GM12872 (cell line): Measurements from ENCODE around the gene PPM1F.

ENCODE experiments used
- TF ChIP-seq, protein P1 (sequence below): IDR thresholded peaks from 3 replicates; pipeline ENCODE4 v1.5.1; 2011; ENCODE audit warnings: low read depth, mild to moderate bottlenecking, low read length, moderate library complexity; ENCODE audit not compliant: insufficient read depth

Gene PPM1F, protein sequence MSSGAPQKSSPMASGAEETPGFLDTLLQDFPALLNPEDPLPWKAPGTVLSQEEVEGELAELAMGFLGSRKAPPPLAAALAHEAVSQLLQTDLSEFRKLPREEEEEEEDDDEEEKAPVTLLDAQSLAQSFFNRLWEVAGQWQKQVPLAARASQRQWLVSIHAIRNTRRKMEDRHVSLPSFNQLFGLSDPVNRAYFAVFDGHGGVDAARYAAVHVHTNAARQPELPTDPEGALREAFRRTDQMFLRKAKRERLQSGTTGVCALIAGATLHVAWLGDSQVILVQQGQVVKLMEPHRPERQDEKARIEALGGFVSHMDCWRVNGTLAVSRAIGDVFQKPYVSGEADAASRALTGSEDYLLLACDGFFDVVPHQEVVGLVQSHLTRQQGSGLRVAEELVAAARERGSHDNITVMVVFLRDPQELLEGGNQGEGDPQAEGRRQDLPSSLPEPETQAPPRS

DNA sequence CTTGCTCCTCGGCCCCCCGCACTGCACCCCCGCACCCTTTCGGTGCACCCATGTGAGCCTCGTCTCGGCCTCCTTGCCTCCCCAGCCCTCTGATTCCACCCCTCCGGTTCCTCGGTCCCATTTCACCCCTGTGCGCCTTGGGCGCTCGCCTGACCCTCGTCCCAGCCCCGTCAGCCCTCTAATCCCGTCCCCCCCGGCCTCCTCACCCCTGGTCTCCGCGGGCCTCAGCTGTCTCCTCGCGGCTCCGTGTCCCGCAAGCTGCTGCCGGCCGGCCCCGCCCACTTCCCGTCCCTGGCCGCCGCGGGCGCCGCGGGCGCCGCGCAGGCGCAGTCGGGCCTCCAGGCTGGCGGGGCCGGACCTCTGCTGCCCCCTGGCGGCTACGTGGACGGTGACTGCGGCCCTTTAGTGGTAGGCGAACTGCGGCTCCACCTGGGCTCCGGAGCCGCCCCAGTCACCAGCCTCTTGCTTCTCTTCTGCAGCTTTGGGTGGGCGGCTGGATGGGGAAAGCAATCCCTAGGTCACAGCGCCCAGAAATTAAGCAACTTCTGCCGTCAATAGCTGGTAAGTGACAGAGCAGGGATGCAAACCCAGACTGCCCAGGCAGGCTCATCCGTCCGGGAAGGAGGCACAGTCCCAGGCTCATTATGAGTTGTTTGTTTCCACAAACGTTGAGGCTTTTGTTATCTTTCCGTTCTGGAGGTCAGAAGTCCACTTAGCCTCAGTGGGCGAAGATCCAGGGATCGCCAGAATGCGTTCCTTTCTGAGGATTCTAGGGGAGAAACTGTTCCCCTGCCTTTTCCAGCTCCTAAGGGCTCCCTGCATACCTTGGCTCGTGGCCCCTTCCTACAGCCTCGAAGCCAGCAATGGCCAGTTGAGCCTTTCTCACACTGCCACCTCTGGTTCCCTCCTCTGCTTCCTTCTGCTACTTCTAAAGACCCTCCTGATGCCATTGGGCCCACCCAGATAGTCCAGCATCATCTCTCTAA lies at the start of gene PPM1F:
Gene PPM1F (minus strand): TSS at position 263 of the 986 bp plus-strand sequence. CDS start 6,800 bp downstream, outside the sequence.
- TF ChIP-seq, protein P1, sequence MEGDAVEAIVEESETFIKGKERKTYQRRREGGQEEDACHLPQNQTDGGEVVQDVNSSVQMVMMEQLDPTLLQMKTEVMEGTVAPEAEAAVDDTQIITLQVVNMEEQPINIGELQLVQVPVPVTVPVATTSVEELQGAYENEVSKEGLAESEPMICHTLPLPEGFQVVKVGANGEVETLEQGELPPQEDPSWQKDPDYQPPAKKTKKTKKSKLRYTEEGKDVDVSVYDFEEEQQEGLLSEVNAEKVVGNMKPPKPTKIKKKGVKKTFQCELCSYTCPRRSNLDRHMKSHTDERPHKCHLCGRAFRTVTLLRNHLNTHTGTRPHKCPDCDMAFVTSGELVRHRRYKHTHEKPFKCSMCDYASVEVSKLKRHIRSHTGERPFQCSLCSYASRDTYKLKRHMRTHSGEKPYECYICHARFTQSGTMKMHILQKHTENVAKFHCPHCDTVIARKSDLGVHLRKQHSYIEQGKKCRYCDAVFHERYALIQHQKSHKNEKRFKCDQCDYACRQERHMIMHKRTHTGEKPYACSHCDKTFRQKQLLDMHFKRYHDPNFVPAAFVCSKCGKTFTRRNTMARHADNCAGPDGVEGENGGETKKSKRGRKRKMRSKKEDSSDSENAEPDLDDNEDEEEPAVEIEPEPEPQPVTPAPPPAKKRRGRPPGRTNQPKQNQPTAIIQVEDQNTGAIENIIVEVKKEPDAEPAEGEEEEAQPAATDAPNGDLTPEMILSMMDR: peak; percentile 81

DNA sequence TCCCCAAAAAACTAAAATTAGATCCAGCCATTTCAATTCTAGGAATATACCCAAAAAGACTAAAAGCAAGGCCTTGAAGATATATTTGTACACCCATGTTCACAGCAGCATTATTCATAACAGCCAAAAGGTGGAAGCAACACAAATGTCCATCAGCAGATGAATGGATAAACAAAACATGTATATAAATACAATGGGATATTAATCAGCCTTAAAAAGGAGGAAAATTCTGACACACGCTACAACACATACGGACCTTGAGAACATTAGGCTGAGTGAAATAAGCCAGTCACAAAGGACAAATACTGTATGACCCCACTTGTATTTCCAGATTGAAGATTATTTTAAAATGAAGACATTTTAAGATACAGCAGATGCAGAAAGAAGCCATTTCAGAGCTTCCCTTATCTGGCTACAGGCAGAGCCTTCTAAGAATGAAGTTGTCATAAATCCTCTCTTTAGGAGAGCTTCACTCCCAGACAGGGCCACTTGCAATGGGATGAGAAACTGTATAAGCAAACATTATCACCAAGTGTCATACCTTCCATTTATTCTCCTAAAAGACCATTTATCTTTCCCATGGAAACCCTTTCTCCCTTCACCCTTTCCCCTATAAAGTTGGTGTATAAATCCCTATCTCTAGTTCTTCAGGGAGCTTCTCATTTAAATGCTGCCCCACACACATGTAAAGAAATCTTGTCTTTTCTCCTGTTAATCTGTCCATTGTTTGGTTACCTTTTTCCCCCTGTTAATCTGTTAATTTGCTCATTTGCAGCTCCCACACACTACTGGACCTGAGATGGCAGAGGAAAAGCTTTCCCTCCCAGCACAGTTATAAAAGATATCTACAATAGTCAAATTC lies 49.2 kb upstream of the PPM1F start:
- TF ChIP-seq, protein P1: no peak

DNA sequence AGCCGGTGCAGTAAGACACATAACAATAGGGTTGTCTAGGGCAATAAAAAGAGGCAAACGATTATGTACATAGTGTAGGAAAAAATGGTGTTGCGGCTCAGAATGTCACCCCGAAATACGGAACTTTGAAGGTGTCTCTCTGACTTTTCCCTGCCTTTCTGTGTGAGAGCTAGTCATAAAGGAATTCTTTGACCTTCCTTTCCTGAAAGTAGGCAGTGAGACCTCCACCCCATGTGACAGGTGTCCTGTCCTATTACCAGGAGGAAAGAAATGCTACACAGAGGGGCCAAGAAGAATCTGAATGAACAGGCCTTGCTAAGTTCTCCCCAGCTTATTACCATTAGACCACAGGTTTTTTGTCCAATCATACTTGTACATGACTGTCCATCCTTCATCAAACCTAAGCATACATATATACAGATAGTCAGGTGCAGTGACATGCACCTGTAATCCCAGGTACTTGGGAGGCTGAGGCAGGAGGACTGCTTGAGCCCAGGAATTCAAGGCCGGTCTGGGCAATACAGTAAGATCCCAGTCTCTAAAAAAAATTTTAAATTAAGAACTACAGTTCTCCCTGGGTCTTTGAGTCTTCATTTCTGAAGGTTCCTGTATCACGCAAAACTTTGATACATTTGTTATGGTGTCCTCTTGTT lies 46.1 kb upstream of the PPM1F start:
- TF ChIP-seq, protein P1: no peak

DNA sequence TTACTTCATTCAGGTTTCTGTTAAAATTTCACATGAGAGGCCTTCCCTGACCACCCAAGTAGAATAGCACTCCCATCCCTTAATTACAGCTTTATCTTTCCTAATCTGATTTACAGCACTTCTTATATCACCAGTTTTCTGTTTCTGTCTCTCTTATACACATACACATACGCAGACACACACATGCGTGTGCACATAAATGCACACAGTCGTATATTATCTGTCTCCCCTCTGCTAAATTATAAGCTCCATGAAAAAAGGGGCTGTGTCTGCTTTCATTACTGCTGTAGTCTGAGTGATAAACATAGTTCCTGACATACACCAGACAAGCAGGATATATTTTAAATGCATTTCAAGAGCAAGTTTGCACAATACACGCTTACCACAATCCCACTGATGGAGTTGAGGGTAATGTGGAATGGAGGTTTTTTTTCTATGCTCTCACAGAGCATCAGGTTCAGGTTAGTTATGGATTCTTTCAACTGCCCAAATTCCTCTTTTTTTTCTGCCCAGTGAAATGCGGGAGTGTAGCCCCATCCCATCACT lies 43.6 kb upstream of the PPM1F start:
- TF ChIP-seq, protein P1: no peak

DNA sequence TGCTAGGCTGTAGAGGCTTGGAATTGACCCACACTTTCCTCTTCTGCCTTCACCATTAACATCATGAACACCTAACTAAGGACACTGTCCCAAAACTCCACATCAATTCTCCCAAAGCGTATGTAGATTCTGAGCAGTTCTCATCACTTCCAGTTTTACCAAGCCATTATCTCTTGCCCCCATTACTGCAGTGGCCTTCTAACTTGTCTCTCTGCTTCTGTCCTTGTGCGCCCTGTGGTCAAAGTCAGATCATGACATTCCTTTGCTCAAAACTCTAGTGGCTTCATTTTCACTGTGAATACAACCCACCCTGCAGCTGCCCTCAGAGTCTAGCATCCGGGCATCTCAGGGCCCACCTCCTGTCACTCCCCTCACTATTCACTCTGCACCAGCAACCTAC lies 43.0 kb upstream of the PPM1F start:
- TF ChIP-seq, protein P1: no peak

DNA sequence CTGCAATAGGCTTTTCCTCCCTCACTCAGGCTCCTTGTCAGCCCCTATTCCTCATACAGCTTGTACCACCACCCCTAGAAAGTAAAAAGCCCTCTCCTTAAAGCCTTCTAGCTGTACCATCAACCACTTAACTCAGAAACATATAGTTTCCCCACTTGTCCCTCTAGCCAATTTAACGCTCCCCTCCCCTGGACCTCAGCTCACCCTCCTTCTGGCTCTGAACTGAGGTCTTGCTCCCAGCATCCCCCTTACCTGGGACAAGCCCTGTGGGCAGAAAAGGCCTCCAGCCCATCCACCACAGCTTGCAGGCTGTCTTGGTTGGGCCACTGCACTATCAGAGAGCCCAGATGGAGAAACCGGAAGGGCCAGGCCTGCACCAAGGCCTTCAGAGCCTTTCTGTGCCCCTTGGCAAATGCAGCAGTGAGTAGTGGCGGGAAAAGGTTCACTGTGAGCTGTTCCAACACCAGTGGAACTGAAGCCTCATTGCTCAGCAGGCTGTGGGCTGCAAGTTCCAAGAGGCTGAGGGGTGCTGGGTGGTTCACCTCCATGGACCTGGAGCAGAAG lies 42.3 kb upstream of the PPM1F start:
- TF ChIP-seq, protein P1: no peak
